22Rv1 (cell line): ENCODE results near the gene SNORC.
A peak's percentile ranks its signal among the peaks of the same experiment; 100 is the strongest.

Source experiments
- H3K27ac ChIP-seq: fragments of 450-650 bp; 2 replicates; pipeline ENCODE4 v1.5.1; 2017
- ZFX ChIP-seq: fragments of 450-650 bp; IDR thresholded peaks from 2 replicates; pipeline ENCODE4 v1.6.1; 2017; ENCODE audit warnings: antibody characterized with exemption, borderline replicate concordance
- TF ChIP-seq, protein P1 (sequence below): fragments of 450-650 bp; IDR thresholded peaks from 2 replicates; pipeline ENCODE4 v1.5.1; 2017; ENCODE audit warnings: mild to moderate bottlenecking

The SNORC gene

DNA sequence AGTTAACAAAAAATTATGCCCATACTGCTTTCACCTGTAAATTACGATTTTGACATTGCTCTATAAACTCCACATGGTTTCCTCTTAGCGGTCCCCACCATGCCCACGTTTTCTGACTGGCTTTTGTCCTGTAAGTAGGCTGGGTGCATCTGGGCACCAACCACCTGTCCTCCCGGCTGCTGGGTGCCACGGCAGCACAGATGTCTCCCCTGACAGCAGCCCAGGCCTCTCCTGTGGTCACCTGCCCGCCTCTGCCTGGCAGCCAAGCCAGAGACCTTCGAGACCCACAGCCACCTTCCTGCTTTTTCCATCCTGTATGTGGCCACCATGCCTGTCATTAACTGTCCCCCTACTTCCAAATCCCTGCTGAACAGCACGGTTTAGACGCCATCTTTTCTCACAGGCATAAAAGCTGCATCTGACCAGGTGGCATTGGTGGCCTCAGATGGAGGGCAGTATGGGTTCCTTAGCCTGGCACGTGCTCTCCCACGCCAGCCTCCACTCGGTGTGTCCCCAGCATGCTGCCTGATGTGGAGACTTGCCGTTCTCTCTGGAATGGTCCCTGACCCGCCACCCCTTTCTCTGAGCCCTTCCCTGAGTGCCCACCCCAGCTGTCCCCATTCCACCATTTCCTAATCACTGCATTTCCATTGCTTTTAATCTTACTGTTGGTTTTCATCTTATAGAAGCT, 18.9 kb downstream of the SNORC start:
- TF ChIP-seq ZFX, result no peak
- TF ChIP-seq, protein P1, sequence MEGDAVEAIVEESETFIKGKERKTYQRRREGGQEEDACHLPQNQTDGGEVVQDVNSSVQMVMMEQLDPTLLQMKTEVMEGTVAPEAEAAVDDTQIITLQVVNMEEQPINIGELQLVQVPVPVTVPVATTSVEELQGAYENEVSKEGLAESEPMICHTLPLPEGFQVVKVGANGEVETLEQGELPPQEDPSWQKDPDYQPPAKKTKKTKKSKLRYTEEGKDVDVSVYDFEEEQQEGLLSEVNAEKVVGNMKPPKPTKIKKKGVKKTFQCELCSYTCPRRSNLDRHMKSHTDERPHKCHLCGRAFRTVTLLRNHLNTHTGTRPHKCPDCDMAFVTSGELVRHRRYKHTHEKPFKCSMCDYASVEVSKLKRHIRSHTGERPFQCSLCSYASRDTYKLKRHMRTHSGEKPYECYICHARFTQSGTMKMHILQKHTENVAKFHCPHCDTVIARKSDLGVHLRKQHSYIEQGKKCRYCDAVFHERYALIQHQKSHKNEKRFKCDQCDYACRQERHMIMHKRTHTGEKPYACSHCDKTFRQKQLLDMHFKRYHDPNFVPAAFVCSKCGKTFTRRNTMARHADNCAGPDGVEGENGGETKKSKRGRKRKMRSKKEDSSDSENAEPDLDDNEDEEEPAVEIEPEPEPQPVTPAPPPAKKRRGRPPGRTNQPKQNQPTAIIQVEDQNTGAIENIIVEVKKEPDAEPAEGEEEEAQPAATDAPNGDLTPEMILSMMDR, result no peak
- H3K27ac ChIP-seq, result no peak overlapping the region

- no peak overlapping the region; the same call in 1 of the 2 replicates for H3K27ac ChIP-seq
- TF ChIP-seq, protein P1, result no peak
- TF ChIP-seq ZFX, result no peak
These were observed 19.9 kb downstream of the SNORC start for GRCh38 chr2:232889876-232890401.

- peak overlapping the region; percentile 74 for H3K27ac ChIP-seq
- TF ChIP-seq, protein P1, result no peak
- TF ChIP-seq ZFX, result no peak
These were observed 20.5 kb downstream of the SNORC start for GRCh38 chr2:232890536-232890895.

DNA sequence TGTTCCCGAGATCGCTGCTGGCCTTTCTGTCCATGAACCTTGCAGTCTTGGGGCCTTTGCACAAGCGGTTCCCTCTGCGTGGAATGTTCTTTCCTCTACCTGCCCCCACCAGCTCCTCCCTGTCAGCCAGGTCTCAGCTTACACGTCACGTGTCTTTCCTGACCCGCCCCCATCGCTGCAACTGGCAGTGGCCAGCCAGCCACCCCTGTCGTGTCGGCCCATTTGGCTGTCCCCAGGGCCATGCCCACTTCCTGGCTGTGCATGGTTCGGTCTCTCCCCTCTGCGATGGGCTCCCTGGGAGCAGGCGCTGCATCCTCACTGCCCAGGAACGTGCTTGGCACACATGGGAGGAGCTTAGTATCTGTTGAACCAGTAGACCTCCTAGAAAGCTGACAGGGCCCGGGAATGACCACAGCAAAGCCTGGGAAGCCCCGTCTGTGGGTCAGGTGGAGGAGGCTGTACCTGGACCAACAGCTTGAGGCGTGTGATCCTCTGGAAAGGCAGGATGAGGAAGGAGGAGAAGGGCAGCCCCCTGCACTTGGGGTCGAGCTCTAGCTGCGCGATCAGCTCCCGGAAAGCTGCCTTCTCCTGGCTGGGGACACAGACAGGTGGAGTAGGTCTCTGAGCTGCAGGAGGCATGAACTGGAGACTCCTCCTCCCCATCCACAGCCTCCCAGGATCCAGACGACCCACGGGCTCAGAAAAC, 21.0 kb downstream of the SNORC start:
- peak overlapping the region; percentile 74 for H3K27ac ChIP-seq
- no peak for TF ChIP-seq ZFX
- TF ChIP-seq, protein P1, result no peak

- H3K27ac ChIP-seq, result peak overlapping the region; percentile 74
- no peak for TF ChIP-seq ZFX
- TF ChIP-seq, protein P1, result no peak
These were observed 21.6 kb downstream of the SNORC start for GRCh38 chr2:232891621-232892071.

DNA sequence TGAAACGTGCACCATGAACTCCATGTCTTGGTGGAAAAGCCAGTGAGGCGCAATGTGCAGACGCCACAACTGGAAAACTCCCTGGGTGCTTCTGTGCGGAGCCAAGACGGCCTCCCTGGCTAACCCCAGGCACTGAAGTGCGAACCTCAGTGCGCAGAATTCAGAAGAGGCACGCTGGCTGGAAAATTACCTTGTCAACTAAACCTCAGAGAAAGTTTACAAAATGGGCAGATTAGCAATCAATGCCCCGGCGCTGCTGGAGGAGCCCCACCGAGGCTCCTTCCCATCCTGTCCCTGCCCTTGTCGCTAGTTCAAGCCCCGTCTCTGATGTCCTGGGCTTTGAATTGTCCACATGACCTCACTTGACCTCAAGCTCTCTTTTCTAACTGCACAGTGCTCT, 22.2 kb downstream of the SNORC start:
- no peak for TF ChIP-seq ZFX
- TF ChIP-seq, protein P1, result no peak
- no peak overlapping the region for H3K27ac ChIP-seq

GRCh38 chr2:232892843-232893242, 22.8 kb downstream of the SNORC start:
- TF ChIP-seq, protein P1, result no peak
- no peak for TF ChIP-seq ZFX

More at GRCh38 chr2:232892843-232893242, 22.8 kb downstream of the SNORC start:
- no peak overlapping the region for H3K27ac ChIP-seq
